ENCODE measurements around the gene PRCP. TPM values are rescaled to one million over a fixed set of nuclear protein-coding genes. Genes with fewer than 3 reads are reported as not detected.

PRCP gene
- polyA plus RNA-seq, 1 of the 3 experiments (the other 2 are of a cell fraction), result 65.0 TPM

DNA sequence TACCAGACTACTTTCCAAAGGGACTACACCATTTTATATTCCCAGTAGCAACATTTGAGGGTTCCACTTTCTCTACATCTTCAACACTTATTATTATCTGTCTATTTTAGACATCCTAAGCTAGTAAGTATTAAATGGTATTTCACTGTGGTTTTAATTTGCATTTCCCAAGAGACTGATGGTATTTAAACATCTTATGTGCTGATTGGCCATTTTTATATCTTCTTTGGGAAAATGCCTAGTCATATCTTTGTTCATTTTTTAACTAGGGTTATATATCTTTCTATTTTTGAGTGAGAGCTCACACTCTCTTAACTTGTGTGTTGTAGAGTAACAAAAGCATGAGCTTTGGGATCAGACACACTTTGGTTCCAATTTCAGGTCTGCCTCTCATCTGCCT lies 73.7 kb downstream of the PRCP start:
- TF ChIP-seq, protein P1, sequence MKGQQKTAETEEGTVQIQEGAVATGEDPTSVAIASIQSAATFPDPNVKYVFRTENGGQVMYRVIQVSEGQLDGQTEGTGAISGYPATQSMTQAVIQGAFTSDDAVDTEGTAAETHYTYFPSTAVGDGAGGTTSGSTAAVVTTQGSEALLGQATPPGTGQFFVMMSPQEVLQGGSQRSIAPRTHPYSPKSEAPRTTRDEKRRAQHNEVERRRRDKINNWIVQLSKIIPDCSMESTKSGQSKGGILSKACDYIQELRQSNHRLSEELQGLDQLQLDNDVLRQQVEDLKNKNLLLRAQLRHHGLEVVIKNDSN (IDR thresholded peaks at IDR 0.05; ENCODE audit: borderline replicate concordance, low read depth), result no peak
- TF ChIP-seq POLR2AphosphoS5 (IDR thresholded peaks at IDR 0.05; ENCODE audit: low read depth, low read length), result no peak
- no peak for TF ChIP-seq SMC3 (IDR thresholded peaks at IDR 0.05; ENCODE audit: low read depth, low read length)
- no peak for TF ChIP-seq SIN3A (IDR thresholded peaks at IDR 0.05; ENCODE audit: borderline replicate concordance, low read depth, low read length)
- TF ChIP-seq, protein P2, sequence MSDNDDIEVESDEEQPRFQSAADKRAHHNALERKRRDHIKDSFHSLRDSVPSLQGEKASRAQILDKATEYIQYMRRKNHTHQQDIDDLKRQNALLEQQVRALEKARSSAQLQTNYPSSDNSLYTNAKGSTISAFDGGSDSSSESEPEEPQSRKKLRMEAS (IDR thresholded peaks at IDR 0.05; ENCODE audit: low read depth), result no peak
- H3K27me3 ChIP-seq (ENCODE audit: insufficient read depth), result no peaks in the 10 kb centered on the region
- DNase-seq, result no peak
- H3K9ac ChIP-seq, result no peak overlapping the region
- H3K4me2 ChIP-seq, result no peak overlapping the region
- H3F3A ChIP-seq (replicated peaks; ENCODE audit: insufficient read depth), result no peaks in the 10 kb centered on the region
- H4K20me1 ChIP-seq (ENCODE audit: insufficient read depth), result no peaks in the 10 kb centered on the region
- no peak overlapping the region for H3K4me3 ChIP-seq (ENCODE audit: low read depth in 2 of 2, low read length in 1 of 2)
- H3K27ac ChIP-seq (ENCODE audit: low read depth in 2 of 2, low read length in 1 of 2), result no peak overlapping the region
- ChIA-PET POLR2A (no interaction called here), CTCF (interaction anchor here (1.5 kb wide), 1 partner anchor 108 kb away, joined by 4 read pairs; no protein-coding TSS in a partner anchor)
- peaks cover 7 to 8% of the 10 kb centered on the region in 2 experiments for H3K36me3 ChIP-seq (replicated peaks in 1 of 2; ENCODE audit: control insufficient read depth in 1 of 2, insufficient read depth in 2 of 2, low read length in 1 of 2)
- H3K4me1 ChIP-seq (ENCODE audit: control insufficient read depth in 1 of 2, insufficient read depth in 2 of 2, low read depth in 1 of 2, low read length in 1 of 2), result no peaks in the 10 kb centered on the region
- no peaks in the 10 kb centered on the region for H3K9me2 ChIP-seq
- H3K79me2 ChIP-seq (ENCODE audit: insufficient read depth), result no peaks in the 10 kb centered on the region
- no peaks in the 10 kb centered on the region for H3K9me3 ChIP-seq
- no peak overlapping the region for H2AFZ ChIP-seq (ENCODE audit: low read depth)

DNA sequence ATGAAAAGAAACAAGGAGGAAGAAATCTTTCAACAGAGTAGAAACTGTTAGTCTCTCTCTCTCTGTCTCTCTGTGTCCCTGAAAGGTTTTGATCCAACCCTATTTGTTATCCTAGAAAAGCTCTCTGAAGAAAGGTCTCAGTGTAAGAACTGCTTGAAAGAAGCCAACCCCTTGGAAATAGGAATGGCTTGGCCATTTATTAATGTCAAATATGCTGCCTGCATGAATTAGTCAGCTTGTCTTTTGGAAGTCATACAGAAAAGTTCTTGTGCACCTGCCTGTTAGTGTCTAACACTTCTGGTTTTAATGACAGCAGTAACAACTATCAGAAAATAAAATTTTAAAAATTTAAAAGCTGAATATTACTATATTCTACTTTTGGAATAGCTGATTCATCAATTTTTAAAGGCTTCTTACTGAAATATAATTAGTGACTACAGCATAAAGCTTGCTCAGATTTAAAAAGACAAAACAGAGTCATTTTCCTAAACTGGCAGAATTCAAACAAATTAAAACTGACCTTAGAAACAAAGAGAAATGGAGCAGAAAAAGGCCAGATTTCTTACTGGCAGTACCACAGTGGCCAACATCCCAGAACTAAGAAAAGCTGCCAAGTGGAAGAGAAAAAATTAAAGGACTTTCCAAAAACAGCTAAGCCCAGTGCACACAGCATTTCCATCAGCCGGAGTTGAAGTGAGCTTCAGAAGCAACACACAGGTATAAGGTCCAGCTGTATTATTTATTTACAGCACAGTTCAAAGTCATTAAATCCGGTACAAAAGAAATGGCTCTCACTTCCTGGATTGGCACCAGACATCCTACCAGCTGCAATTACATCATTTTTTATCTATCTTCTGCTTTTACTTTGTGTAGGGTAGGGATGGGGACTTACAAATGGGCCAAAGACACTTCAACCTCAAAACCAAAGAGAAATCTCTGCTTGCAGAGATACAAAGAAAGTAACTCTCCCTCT lies 76.3 kb downstream of the PRCP start:
- TF ChIP-seq, protein P2 (IDR thresholded peaks at IDR 0.05; ENCODE audit: low read depth), result no peak
- TF ChIP-seq SIN3A (IDR thresholded peaks at IDR 0.05; ENCODE audit: borderline replicate concordance, low read depth, low read length) (no peak), TCF12 (IDR thresholded peaks at IDR 0.05) (no peak), YY1 (IDR thresholded peaks at IDR 0.05; ENCODE audit: low read depth) (no peak), RCOR1 (IDR thresholded peaks at IDR 0.05; ENCODE audit: low read length) (no peak), EZH2phosphoT487 (IDR thresholded peaks at IDR 0.05; ENCODE audit: borderline replicate concordance, low read depth) (no peak)
- ChIA-PET POLR2A (no interaction called here), CTCF (interaction anchor here (0.6 to 1.5 kb wide), 4 partner anchors 16 to 106 kb away, joined by 3 read pairs; no protein-coding TSS in a partner anchor)
- H3K36me3 ChIP-seq (replicated peaks in 1 of 2; ENCODE audit: control insufficient read depth in 1 of 2, insufficient read depth in 2 of 2, low read length in 1 of 2), result peaks cover 7 to 8% of the 10 kb centered on the region in 2 experiments
- 79% methylated on average over 2 of the region's 2 CpGs for WGBS (ENCODE audit: low lambda C conversion rate)
- no peaks in the 10 kb centered on the region for H4K20me1 ChIP-seq (ENCODE audit: insufficient read depth)
- H3K9ac ChIP-seq, result no peak overlapping the region
- H3K9me3 ChIP-seq, result no peaks in the 10 kb centered on the region
- no peak overlapping the region for H3K4me2 ChIP-seq
- H3K27me3 ChIP-seq (ENCODE audit: insufficient read depth), result no peaks in the 10 kb centered on the region
- H3K4me1 ChIP-seq (ENCODE audit: control insufficient read depth in 1 of 2, insufficient read depth in 2 of 2, low read depth in 1 of 2, low read length in 1 of 2), result no peaks in the 10 kb centered on the region
- H2AFZ ChIP-seq (ENCODE audit: low read depth), result no peak overlapping the region
- H3K9me2 ChIP-seq, result no peaks in the 10 kb centered on the region
- H3K4me3 ChIP-seq (ENCODE audit: low read depth in 2 of 2, low read length in 1 of 2), result no peak overlapping the region
- DNase-seq, result no peak
- no peak overlapping the region; a peak in 1 of 4 replicates for H3K27ac ChIP-seq (ENCODE audit: low read depth in 2 of 2, low read length in 1 of 2)
- no peaks in the 10 kb centered on the region for H3K79me2 ChIP-seq (ENCODE audit: insufficient read depth)
- H3F3A ChIP-seq (replicated peaks; ENCODE audit: insufficient read depth), result no peaks in the 10 kb centered on the region

Data from SK-N-SH (cell line).